Liver (tissue), 3 donors: Measurements from ENCODE around the gene EN2.

Source experiments
- HNF4G ChIP-seq: IDR thresholded peaks from 2 replicates; pipeline ENCODE4 v1.6.1; 2016; ENCODE audit warnings: antibody characterized with exemption
- SP1 ChIP-seq: IDR thresholded peaks from 2 replicates; pipeline ENCODE4 v1.6.1; 2018; ENCODE audit warnings: antibody characterized with exemption, mild to moderate bottlenecking
- YY1 ChIP-seq: IDR thresholded peaks from 2 replicates; pipeline ENCODE4 v1.6.1; 2016; ENCODE audit warnings: antibody characterized with exemption, mild to moderate bottlenecking
- TF ChIP-seq, protein P1 (sequence below): fragments of 150-350 bp; IDR thresholded peaks from 2 replicates; pipeline ENCODE4 v1.5.1; 2017; ENCODE audit warnings: improper control_type of control experiment, low read depth, low read length; ENCODE audit not compliant: missing input control
- donor health status: healthy.
- donor health status: healthy.

- TF ChIP-seq, protein P1, sequence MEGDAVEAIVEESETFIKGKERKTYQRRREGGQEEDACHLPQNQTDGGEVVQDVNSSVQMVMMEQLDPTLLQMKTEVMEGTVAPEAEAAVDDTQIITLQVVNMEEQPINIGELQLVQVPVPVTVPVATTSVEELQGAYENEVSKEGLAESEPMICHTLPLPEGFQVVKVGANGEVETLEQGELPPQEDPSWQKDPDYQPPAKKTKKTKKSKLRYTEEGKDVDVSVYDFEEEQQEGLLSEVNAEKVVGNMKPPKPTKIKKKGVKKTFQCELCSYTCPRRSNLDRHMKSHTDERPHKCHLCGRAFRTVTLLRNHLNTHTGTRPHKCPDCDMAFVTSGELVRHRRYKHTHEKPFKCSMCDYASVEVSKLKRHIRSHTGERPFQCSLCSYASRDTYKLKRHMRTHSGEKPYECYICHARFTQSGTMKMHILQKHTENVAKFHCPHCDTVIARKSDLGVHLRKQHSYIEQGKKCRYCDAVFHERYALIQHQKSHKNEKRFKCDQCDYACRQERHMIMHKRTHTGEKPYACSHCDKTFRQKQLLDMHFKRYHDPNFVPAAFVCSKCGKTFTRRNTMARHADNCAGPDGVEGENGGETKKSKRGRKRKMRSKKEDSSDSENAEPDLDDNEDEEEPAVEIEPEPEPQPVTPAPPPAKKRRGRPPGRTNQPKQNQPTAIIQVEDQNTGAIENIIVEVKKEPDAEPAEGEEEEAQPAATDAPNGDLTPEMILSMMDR, result no peak
- no peak for TF ChIP-seq SP1
- no peak for TF ChIP-seq YY1
- no peak for TF ChIP-seq HNF4G
These were observed 55.8 kb downstream of the EN2 start for GRCh38 chr7:155513543-155514285.
